Gastrocnemius medialis (tissue), 4 donors: ENCODE measurements around the gene POU2F2. TPM values are rescaled to one million over a fixed set of nuclear protein-coding genes. Genes with fewer than 3 reads are reported as not detected.

Experiments
- ATAC-seq, 2 donors: fragments of 150-250 bp; one replicate each; pipeline ENCODE4 v1.9.1; 2016
- DNase-seq, 2 donors: peaks; one replicate each; pipeline ENCODE4 v3.0.0-alpha.2; 2019
- H3K27ac ChIP-seq, 4 donors: fragments of 200-600 bp; sonication (generic); 1 replicate in 1 of 4; 2 replicates in 3 of 4; pipeline ENCODE4 v1.5.1; 2016 to 2018; ENCODE audit warnings: mild to moderate bottlenecking in 2 of 4, moderate library complexity in 1 of 4
- H3K27me3 ChIP-seq, 3 donors: fragments of 200-600 bp; sonication (generic) in 2 of 3; 1 replicate in 1 of 3; 2 replicates in 2 of 3; pipeline versions ENCODE4 v1.5.1 to v1.6.0; 2016 to 2019; ENCODE audit warnings: mild to moderate bottlenecking in 1 of 3, moderate library complexity in 1 of 3
- H3K36me3 ChIP-seq, 2 donors: fragments of 200-600 bp; sonication (generic) in 1 of 2; one replicate each; pipeline ENCODE4 v1.5.1; 2017 to 2018
- H3K4me1 ChIP-seq, 2 donors: fragments of 200-600 bp; sonication (generic) in 1 of 2; one replicate each; pipeline ENCODE4 v1.5.1; 2016 to 2017; ENCODE audit warnings: mild to moderate bottlenecking in 2 of 2
- H3K4me3 ChIP-seq, 4 donors: fragments of 200-600 bp; sonication (generic) in 3 of 4; 1 replicate in 1 of 4; 2 replicates in 3 of 4; pipeline ENCODE4 v1.5.1; 2016 to 2019; ENCODE audit warnings: mild to moderate bottlenecking in 2 of 4
- H3K9me3 ChIP-seq, 3 donors: fragments of 200-600 bp; sonication (generic) in 2 of 3; 1 replicate in 1 of 3; 2 replicates in 2 of 3; pipeline ENCODE4 v1.5.1; 2016 to 2019
- CTCF ChIP-seq, 5 experiments: fragments of 450-650 bp in 3 of 5; fragments of 200-600 bp in 2 of 5; sonication (generic) in 2 of 5; IDR thresholded peaks in 4 of 5; conservative IDR thresholded peaks in 1 of 5; 1 replicate in 4 of 5; 2 replicates in 1 of 5; pipeline ENCODE4 v1.5.1; 2016 to 2019; ENCODE audit warnings: antibody characterized with exemption in 5 of 5, mild to moderate bottlenecking in 3 of 5, moderate library complexity in 3 of 5
- POLR2A ChIP-seq, 2 donors: fragments of 450-650 bp; IDR thresholded peaks; one replicate each; pipeline ENCODE4 v1.6.1; 2017; ENCODE audit warnings: antibody characterized with exemption in 2 of 2, mild to moderate bottlenecking in 2 of 2, moderate library complexity in 2 of 2
- in situ Hi-C, 4 donors: fragments of 200-750 bp; cut with MboI; loops; one replicate each; pipeline versions ENCODE4 v1.15.0 to v1.8.0; 2017; ENCODE audit warnings: low sequenced_read_pairs in 4 of 4
- intact Hi-C: fragments of 100-400 bp; cut with DNase I; formaldehyde crosslinking; loops from one replicate; pipeline ENCODE4 v1.15.1; 2023; ENCODE audit warnings: low total_unique reads
- microRNA-seq, 2 donors: library from miRNA; unstranded; fragments of <30 nt; microRNA quantifications; one replicate each; pipeline ENCODE4, GENCODE V29; 2016; ENCODE audit warnings: borderline replicate concordance in 2 of 2
- total RNA-seq, 4 donors: library from RNA; depleted of rRNA; stranded (reverse); fragments of >200 nt; gene quantifications; one replicate each; pipeline versions ENCODE4 v1.1.0 to v1.2.3, GENCODE V29; 2016

POU2F2 gene
- total RNA-seq, 4 donors from 2014 or later: 0.26 to 1.7 (median 1.6) TPM; not detected in 1

- H3K27me3 ChIP-seq: no peaks in the 10 kb centered on the region
- H3K27ac ChIP-seq: no peak overlapping the region
- in situ Hi-C loops: no loop called here
- no peaks in the 10 kb centered on the region for H3K36me3 ChIP-seq
- no peak for DNase-seq
- no peak overlapping the region for H3K4me3 ChIP-seq
- no peak for TF ChIP-seq POLR2A (IDR thresholded peaks at IDR 0.05)
- H3K9me3 ChIP-seq: no peaks in the 10 kb centered on the region
- intact Hi-C loops: no loop called here
- H3K4me1 ChIP-seq: peaks cover 10 to 12% of the 10 kb centered on the region in 2 donors
- ATAC-seq: no peak
Observed at GRCh38 chr19:42040031-42040430, 92.2 kb downstream of the POU2F2 start.

GRCh38 chr19:42038666-42039065 lies 93.6 kb downstream of the POU2F2 start:
- no peak overlapping the region for H3K4me3 ChIP-seq
- ATAC-seq (peak; percentile 92 to 95), DNase-seq (peak; percentile 26 to 82)
- in situ Hi-C loops: no loop called here
- TF ChIP-seq POLR2A (IDR thresholded peaks at IDR 0.05) (peak in 1 of 2 donors; percentile 15), CTCF (IDR thresholded peaks at IDR 0.05 in 4 of 5, conservative IDR thresholded peaks at IDR 0.05 in 1 of 5) (no peak)
- intact Hi-C loops: loop anchor here (1.0 kb wide), 1 partner anchor 38 kb away; the partner anchor contains the start of gene ZNF574
- no peaks in the 10 kb centered on the region for H3K36me3 ChIP-seq
- H3K27me3 ChIP-seq: no peaks in the 10 kb centered on the region
- H3K9me3 ChIP-seq: no peaks in the 10 kb centered on the region
- peaks cover 10 to 12% of the 10 kb centered on the region in 2 donors for H3K4me1 ChIP-seq
- H3K27ac ChIP-seq: peak overlapping the region; percentile 67 to 75 (median 70)

GRCh38 chr19:42037649-42038048 lies 94.6 kb downstream of the POU2F2 start:
- no peak for DNase-seq
- ATAC-seq: no peak
- in situ Hi-C loops: no loop called here
- Histone ChIP-seq H3K9me3 (no peaks in the 10 kb centered on the region), H3K36me3 (no peaks in the 10 kb centered on the region), H3K4me1 (peaks cover 10 to 12% of the 10 kb centered on the region in 2 donors), H3K27ac (peak overlapping the region in 3 of 4 donors; percentile 67 to 75 (median 72)), H3K27me3 (no peaks in the 10 kb centered on the region), H3K4me3 (no peak overlapping the region)
- TF ChIP-seq CTCF (IDR thresholded peaks at IDR 0.05 in 4 of 5, conservative IDR thresholded peaks at IDR 0.05 in 1 of 5) (no peak), POLR2A (IDR thresholded peaks at IDR 0.05) (no peak)
- intact Hi-C loops: loop anchor here (1.0 kb wide), 1 partner anchor 39 kb away; the partner anchor contains the start of gene ZNF574

Small RNAs within 50 kb of the gene (microRNA-seq; reads per million reads assigned to microRNA genes)
- 0 reads per million in 2 donors for gene MIR4323

Other genes with a start within 250 kb of the POU2F2 start
- 10 to 100 TPM; 12.1 to 21.6 (median 15.5) TPM for gene ARHGEF1, start 249.3 kb downstream of the POU2F2 start, total RNA-seq
- not detected for gene ERFL, start 204.0 kb downstream of the POU2F2 start, total RNA-seq
- 100 to 1,000 TPM in 3 of 4 donors, 10 to 100 TPM in 1; 94.4 to 146 (median 110) TPM for gene RABAC1, start 173.1 kb downstream of the POU2F2 start, total RNA-seq
- gene ATP1A3, start 138.2 kb downstream of the POU2F2 start, total RNA-seq: not detected
- 1 to 10 TPM in 1 of 4 donors, under 1 TPM in 2, not detected in 1; 0.20 to 1.0 (median 0.62) TPM for gene GRIK5, start 62.2 kb downstream of the POU2F2 start, total RNA-seq
- gene ZNF574, start 56.3 kb downstream of the POU2F2 start, total RNA-seq: 10 to 100 TPM; 10.8 to 15.1 (median 13.8) TPM
- gene DEDD2, start 85.2 kb upstream of the POU2F2 start, total RNA-seq: 10 to 100 TPM; 22.5 to 33.6 (median 29.2) TPM
- 1 to 10 TPM; 3.3 to 5.8 (median 4.9) TPM for gene ZNF526, start 87.9 kb upstream of the POU2F2 start, total RNA-seq
- gene GSK3A, start 110.2 kb upstream of the POU2F2 start, total RNA-seq: 10 to 100 TPM; 24.2 to 48.0 (median 40.1) TPM
- gene ERF, start 122.7 kb upstream of the POU2F2 start, total RNA-seq: 10 to 100 TPM; 14.0 to 26.7 (median 14.8) TPM
- gene CIC, start 136.8 kb upstream of the POU2F2 start, total RNA-seq: 10 to 100 TPM; 15.2 to 52.2 (median 41.5) TPM
- not detected for gene PRR19, start 169.7 kb upstream of the POU2F2 start, total RNA-seq
- 10 to 100 TPM in 1 of 4 donors, 1 to 10 TPM in 3; 1.7 to 30.7 (median 5.1) TPM for gene PAFAH1B3, start 170.2 kb upstream of the POU2F2 start, total RNA-seq
- under 1 TPM in 1 of 4 donors, not detected in 3; 0.87 TPM for gene TMEM145, start 180.9 kb upstream of the POU2F2 start, total RNA-seq
- gene MEGF8, start 193.2 kb upstream of the POU2F2 start, total RNA-seq: 10 to 100 TPM in 3 of 4 donors, 1 to 10 TPM in 1; 7.3 to 12.3 (median 10.3) TPM